Stimulated activated CD8-positive, alpha-beta memory T cell treated with anti-CD3 and anti-CD28 coated beads, Interleukin-12 subunit alpha, Interleukin-12 subunit beta, amount 100 ng/mL, for 24 hours (primary cell): ENCODE data around the gene GRHL1.

Source experiments
- DNase-seq: peaks from one replicate; pipeline ENCODE4 v3.0.0-alpha.2; 2020; ENCODE audit errors: extremely low read depth

GRHL1 gene

GRCh38 chr2:9948721-9949120, 2.8 kb upstream of the GRHL1 start:
- no peak for DNase-seq

- no peak for DNase-seq
These were observed 2.1 kb upstream of the GRHL1 start for GRCh38 chr2:9949239-9949991.

GRCh38 chr2:9949992-9950520, 1.4 kb upstream of the GRHL1 start:
- no peak for DNase-seq

GRCh38 chr2:9950521-9951271, 797 bp upstream of the GRHL1 start:
- DNase-seq, result no peak

- no peak for DNase-seq
These were observed 296 bp upstream of the GRHL1 start for GRCh38 chr2:9951272-9951521.

GRCh38 chr2:9952286-9952737, 819 bp downstream of the GRHL1 start:
- no peak for DNase-seq

GRCh38 chr2:9952856-9953503, 1.5 kb downstream of the GRHL1 start:
- DNase-seq, result no peak

GRCh38 chr2:9954136-9954535, 2.6 kb downstream of the GRHL1 start:
- no peak for DNase-seq

- no peak for DNase-seq
These were observed 6.6 kb downstream of the GRHL1 start for GRCh38 chr2:9958057-9958456.

- DNase-seq, result no peak
These were observed 7.8 kb downstream of the GRHL1 start for GRCh38 chr2:9959262-9959661.

- no peak for DNase-seq
These were observed 9.5 kb downstream of the GRHL1 start for GRCh38 chr2:9961013-9961412.

GRCh38 chr2:9964334-9964980, 13.0 kb downstream of the GRHL1 start:
- no peak for DNase-seq

- DNase-seq, result no peak
These were observed 13.8 kb downstream of the GRHL1 start for GRCh38 chr2:9965119-9965822.

GRCh38 chr2:9966491-9967022, 15.1 kb downstream of the GRHL1 start:
- no peak for DNase-seq

GRCh38 chr2:9967053-9967775, 15.7 kb downstream of the GRHL1 start:
- DNase-seq, result no peak

GRCh38 chr2:9968553-9969497, 17.3 kb downstream of the GRHL1 start:
- no peak for DNase-seq

- DNase-seq, result no peak
These were observed 18.9 kb downstream of the GRHL1 start for GRCh38 chr2:9970200-9971044.

- DNase-seq, result no peak
These were observed 19.8 kb downstream of the GRHL1 start for GRCh38 chr2:9971105-9971818.
